Measurements from ENCODE around the gene GLI3.

Gene GLI3

GRCh38 chr7:42167631-42168236 is 69.3 kb downstream of the GLI3 start:
- no peak for TF ChIP-seq CTCF (IDR thresholded peaks at IDR 0.05; ENCODE audit: low read depth, low read length)
- H3K4me3 ChIP-seq (ENCODE audit: low read depth, low read length): no peak overlapping the region

- TF ChIP-seq CTCF (IDR thresholded peaks at IDR 0.05; ENCODE audit: low read depth, low read length): no peak
- no peak overlapping the region for H3K4me3 ChIP-seq (ENCODE audit: low read depth, low read length)
These were observed 69.8 kb downstream of the GLI3 start for GRCh38 chr7:42167206-42167605.

GRCh38 chr7:42164881-42165428 is 72.1 kb downstream of the GLI3 start:
- no peak overlapping the region for H3K4me3 ChIP-seq (ENCODE audit: low read depth, low read length)
- TF ChIP-seq CTCF (IDR thresholded peaks at IDR 0.05; ENCODE audit: low read depth, low read length): no peak

GRCh38 chr7:42162560-42163325 is 74.3 kb downstream of the GLI3 start:
- no peak overlapping the region for H3K4me3 ChIP-seq (ENCODE audit: low read depth, low read length)
- TF ChIP-seq CTCF (IDR thresholded peaks at IDR 0.05; ENCODE audit: low read depth, low read length): no peak

GRCh38 chr7:42161719-42162118 is 75.3 kb downstream of the GLI3 start:
- no peak for TF ChIP-seq CTCF (IDR thresholded peaks at IDR 0.05; ENCODE audit: low read depth, low read length)

GRCh38 chr7:42161110-42161509 is 75.9 kb downstream of the GLI3 start:
- no peak for TF ChIP-seq CTCF (IDR thresholded peaks at IDR 0.05; ENCODE audit: low read depth, low read length)
- no peak overlapping the region for H3K4me3 ChIP-seq (ENCODE audit: low read depth, low read length)

More at GRCh38 chr7:42161719-42162118, 75.3 kb downstream of the GLI3 start:
- H3K4me3 ChIP-seq (ENCODE audit: low read depth, low read length): no peak overlapping the region

GRCh38 chr7:42159130-42159529 is 77.9 kb downstream of the GLI3 start:
- H3K4me3 ChIP-seq (ENCODE audit: low read depth, low read length): no peak overlapping the region
- no peak for TF ChIP-seq CTCF (IDR thresholded peaks at IDR 0.05; ENCODE audit: low read depth, low read length)

Data from WI38 (cell line).